Mesothelial cell of epicardium (in vitro differentiated cells): ENCODE measurements around the gene ERBB3. TPM values are rescaled to one million over a fixed set of nuclear protein-coding genes. Genes with fewer than 3 reads are reported as not detected.

Experiments used
- DNase-seq, 2 experiments: peaks; one replicate each; pipeline ENCODE4 v3.0.0; 2021; ENCODE audit warnings: low spot score in 2 of 2; ENCODE audit not compliant: unreplicated experiment in 2 of 2
- H3K27ac Mint-ChIP-seq: 2 replicates; pipeline ENCODE4 v1.8.0; 2021; ENCODE audit warnings: mixed read lengths
- H3K27me3 Mint-ChIP-seq: 2 replicates; pipeline ENCODE4 v1.8.0; 2021; ENCODE audit warnings: low read depth, mixed read lengths
- H3K36me3 Mint-ChIP-seq: 2 replicates; pipeline ENCODE4 v1.8.0; 2021; ENCODE audit warnings: mixed read lengths
- H3K4me1 Mint-ChIP-seq: 2 replicates; pipeline ENCODE4 v1.8.0; 2021; ENCODE audit warnings: mixed read lengths
- H3K4me3 Mint-ChIP-seq: 2 replicates; pipeline ENCODE4 v1.8.0; 2021; ENCODE audit warnings: mild to moderate bottlenecking, moderate library complexity, mixed read lengths
- H3K9me3 Mint-ChIP-seq: 2 replicates; pipeline ENCODE4 v1.8.0; 2021; ENCODE audit warnings: mixed read lengths
- total RNA-seq: library from RNA; stranded (reverse); gene quantifications from 3 replicates; pipeline ENCODE4 v1.2.1, GENCODE V29; 2021
- TF ChIP-seq, protein P1 (sequence below): fragments of 200-600 bp; sonication (generic); IDR thresholded peaks from one replicate; pipeline ENCODE4 v1.5.0; 2021; ENCODE audit warnings: antibody characterized with exemption; ENCODE audit not compliant: unreplicated experiment

ERBB3 gene
- total RNA-seq, 1 donor from 2014 or later, result 58.2 TPM

DNA sequence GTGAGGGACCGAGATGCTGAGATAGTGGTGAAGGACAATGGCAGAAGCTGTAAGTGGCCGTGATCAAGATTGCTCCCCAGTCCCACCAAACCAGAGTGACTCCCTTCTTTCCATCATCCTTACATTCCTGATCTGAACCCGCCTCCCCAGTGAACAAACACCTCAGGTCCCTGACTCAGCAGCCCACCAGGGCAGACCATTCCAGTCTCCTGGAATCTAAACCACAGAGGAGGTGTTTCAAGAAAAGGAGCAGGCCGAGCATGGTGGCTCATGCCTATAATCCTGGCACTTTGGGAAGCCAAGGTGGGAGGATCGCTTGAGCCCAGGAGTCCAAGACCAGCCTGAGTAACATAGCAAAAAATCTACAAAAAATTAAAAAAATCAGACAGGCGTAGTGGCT lies 6.6 kb downstream of the ERBB3 start:
- peaks cover 6% of the 10 kb centered on the region for H3K4me1 Mint-ChIP-seq
- TF ChIP-seq, protein P1, sequence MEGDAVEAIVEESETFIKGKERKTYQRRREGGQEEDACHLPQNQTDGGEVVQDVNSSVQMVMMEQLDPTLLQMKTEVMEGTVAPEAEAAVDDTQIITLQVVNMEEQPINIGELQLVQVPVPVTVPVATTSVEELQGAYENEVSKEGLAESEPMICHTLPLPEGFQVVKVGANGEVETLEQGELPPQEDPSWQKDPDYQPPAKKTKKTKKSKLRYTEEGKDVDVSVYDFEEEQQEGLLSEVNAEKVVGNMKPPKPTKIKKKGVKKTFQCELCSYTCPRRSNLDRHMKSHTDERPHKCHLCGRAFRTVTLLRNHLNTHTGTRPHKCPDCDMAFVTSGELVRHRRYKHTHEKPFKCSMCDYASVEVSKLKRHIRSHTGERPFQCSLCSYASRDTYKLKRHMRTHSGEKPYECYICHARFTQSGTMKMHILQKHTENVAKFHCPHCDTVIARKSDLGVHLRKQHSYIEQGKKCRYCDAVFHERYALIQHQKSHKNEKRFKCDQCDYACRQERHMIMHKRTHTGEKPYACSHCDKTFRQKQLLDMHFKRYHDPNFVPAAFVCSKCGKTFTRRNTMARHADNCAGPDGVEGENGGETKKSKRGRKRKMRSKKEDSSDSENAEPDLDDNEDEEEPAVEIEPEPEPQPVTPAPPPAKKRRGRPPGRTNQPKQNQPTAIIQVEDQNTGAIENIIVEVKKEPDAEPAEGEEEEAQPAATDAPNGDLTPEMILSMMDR, result no peak
- H3K9me3 Mint-ChIP-seq, result no peaks in the 10 kb centered on the region
- H3K4me3 Mint-ChIP-seq, result no peak overlapping the region
- H3K36me3 Mint-ChIP-seq, result peaks cover 26% of the 10 kb centered on the region
- peaks cover 11% of the 10 kb centered on the region for H3K27me3 Mint-ChIP-seq
- H3K27ac Mint-ChIP-seq, result no peak overlapping the region
- DNase-seq, result no peak

DNA sequence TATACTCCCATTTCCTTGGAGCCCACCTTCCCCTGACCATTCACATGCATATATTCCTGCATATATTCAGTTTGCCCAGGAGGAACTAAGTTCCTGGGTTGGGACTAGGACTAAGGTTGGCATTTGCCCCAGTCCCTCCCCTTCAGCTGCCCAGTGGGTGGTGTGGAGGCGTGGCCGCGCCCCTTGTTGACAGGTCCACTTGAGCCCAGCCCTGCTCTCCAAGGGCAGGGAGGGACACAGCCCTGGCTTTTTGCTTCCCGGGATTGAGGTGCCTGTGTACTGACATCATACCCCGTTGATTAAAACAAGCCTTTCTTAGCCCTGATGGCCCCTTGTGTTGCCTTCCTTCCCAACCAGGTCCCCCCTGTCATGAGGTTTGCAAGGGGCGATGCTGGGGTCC lies 7.3 kb downstream of the ERBB3 start:
- H3K27me3 Mint-ChIP-seq, result peaks cover 9% of the 10 kb centered on the region
- no peak for DNase-seq
- H3K4me3 Mint-ChIP-seq, result no peak overlapping the region
- TF ChIP-seq, protein P1, result no peak
- H3K4me1 Mint-ChIP-seq, result peaks cover 2% of the 10 kb centered on the region
- no peak overlapping the region for H3K27ac Mint-ChIP-seq
- no peaks in the 10 kb centered on the region for H3K9me3 Mint-ChIP-seq
- H3K36me3 Mint-ChIP-seq, result peaks cover 28% of the 10 kb centered on the region

DNA sequence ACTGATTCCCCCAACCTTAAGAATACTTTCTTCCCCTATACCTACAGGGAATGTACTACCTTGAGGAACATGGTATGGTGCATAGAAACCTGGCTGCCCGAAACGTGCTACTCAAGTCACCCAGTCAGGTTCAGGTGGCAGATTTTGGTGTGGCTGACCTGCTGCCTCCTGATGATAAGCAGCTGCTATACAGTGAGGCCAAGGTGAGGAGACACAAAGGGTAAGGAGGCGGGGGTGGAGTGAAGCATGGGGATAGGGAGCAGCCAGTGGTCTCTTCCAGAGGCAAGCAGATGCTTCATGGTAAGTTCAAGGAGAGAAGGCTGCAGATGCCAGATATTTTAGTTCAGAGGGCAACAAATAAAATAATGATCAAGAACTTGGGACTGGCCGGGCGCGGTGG lies 17.8 kb downstream of the ERBB3 start:
- H3K27me3 Mint-ChIP-seq, result peaks cover 3% of the 10 kb centered on the region
- no peak overlapping the region for H3K4me3 Mint-ChIP-seq
- no peak for DNase-seq
- H3K27ac Mint-ChIP-seq, result no peak overlapping the region
- no peaks in the 10 kb centered on the region for H3K4me1 Mint-ChIP-seq
- H3K9me3 Mint-ChIP-seq, result peaks cover 3% of the 10 kb centered on the region
- peaks cover 27% of the 10 kb centered on the region for H3K36me3 Mint-ChIP-seq
- TF ChIP-seq, protein P1, result no peak

DNA sequence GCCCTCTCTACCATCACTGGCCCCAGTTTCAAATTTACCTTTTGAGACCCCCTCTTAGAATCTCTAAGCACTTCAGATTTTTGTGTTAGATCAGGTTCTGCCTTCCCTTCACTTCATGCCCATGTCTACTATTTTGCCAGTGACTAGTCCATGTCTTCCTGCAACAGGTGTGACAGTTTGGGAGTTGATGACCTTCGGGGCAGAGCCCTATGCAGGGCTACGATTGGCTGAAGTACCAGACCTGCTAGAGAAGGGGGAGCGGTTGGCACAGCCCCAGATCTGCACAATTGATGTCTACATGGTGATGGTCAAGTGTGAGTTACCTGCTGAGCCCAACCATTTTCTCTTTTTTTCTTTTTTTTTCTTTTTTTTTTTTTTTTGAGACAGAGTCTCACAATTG lies 18.6 kb downstream of the ERBB3 start:
- H3K9me3 Mint-ChIP-seq, result no peaks in the 10 kb centered on the region
- H3K36me3 Mint-ChIP-seq, result peaks cover 19% of the 10 kb centered on the region
- H3K4me3 Mint-ChIP-seq, result no peak overlapping the region
- TF ChIP-seq, protein P1, result no peak
- no peak overlapping the region for H3K27ac Mint-ChIP-seq
- H3K27me3 Mint-ChIP-seq, result peaks cover 3% of the 10 kb centered on the region
- no peak for DNase-seq
- H3K4me1 Mint-ChIP-seq, result peaks cover 6% of the 10 kb centered on the region

DNA sequence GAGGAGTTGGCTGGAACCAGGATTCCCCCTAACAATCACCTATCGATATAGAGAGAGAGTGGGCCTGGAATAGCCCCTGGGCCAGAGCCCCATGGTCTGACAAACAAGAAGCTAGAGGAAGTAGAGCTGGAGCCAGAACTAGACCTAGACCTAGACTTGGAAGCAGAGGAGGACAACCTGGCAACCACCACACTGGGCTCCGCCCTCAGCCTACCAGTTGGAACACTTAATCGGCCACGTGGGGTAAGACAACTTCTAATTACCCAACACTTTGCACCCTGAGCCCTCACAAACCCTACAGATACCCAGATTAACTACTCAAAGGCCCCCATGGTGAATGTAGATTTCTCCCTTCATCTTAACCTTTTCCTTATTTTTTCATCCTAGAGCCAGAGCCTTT lies 19.8 kb downstream of the ERBB3 start:
- no peak for DNase-seq

More for the DNA sequence above, 19.8 kb downstream of the ERBB3 start:
- Mint-ChIP-seq H3K27me3 (peaks cover 3% of the 10 kb centered on the region), H3K27ac (no peak overlapping the region), H3K4me1 (peaks cover 12% of the 10 kb centered on the region), H3K36me3 (peaks cover 17% of the 10 kb centered on the region), H3K9me3 (no peaks in the 10 kb centered on the region), H3K4me3 (no peak overlapping the region)
- TF ChIP-seq, protein P1, result no peak
